Hepatocyte (in vitro differentiated cells): ENCODE data around the gene ACP1.

Experiments
- CTCF ChIP-seq: fragments of 200-600 bp; sonication (generic); IDR thresholded peaks from 2 replicates; pipeline ENCODE4 v1.5.1; 2016; ENCODE audit warnings: antibody characterized with exemption, mild to moderate bottlenecking; ENCODE audit not compliant: poor library complexity
- EZH2phosphoT487 ChIP-seq: fragments of 200-600 bp; sonication (generic); IDR thresholded peaks from one replicate; pipeline ENCODE4 v1.6.1; 2018; ENCODE audit warnings: antibody characterized with exemption, mild to moderate bottlenecking, low read depth, moderate library complexity; ENCODE audit not compliant: unreplicated experiment, severe bottlenecking

DNA sequence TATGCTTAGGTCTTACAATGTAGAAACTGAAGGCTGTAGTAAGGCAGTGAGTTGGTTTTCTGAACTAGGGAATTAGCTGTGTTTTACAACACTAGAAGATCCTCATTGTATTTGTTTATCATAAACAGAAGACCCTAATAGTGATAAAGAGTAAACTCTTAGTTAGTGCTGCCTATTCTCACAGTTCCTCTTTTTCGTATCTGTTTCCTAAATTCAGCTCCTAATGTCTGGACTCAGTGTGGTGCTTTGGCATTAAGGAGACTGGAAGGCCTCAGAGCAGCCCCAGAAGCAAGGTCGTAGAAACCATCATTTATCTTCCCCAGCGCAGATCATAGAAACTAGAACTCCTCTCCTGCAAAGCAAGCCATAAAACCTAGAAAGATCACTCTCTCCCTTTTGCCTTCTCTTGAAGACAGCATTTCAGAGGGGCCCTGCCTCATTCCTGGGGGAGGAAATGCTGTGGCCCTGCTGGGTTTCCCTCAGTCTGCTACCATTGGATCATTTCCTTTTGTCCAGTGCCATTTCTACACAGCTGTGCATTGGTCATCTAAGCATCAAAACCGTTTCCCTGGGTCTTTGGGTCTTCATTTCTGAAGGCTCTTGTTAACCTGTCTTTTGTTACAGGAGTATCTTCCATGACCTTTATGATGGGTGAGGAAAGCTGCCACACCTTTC lies 4.7 kb downstream of the ACP1 start:
- TF ChIP-seq CTCF (no peak), EZH2phosphoT487 (no peak)
